Adrenal gland (tissue), 12 donors: ENCODE results near the gene LRRC8B. TPM values are rescaled to one million over a fixed set of nuclear protein-coding genes. Genes with fewer than 3 reads are reported as not detected.
A peak's percentile ranks its signal among the peaks of the same experiment; 100 is the strongest.

Experiments used
- DNase-seq, 7 donors: peaks; one replicate each; pipeline ENCODE4 v3.0.0-alpha.2; 2019 to 2020
- H3K27ac ChIP-seq, 5 donors: fragments of 200-600 bp; sonication (generic) in 4 of 5; 1 replicate in 3 of 5; 2 replicates in 2 of 5; pipeline versions ENCODE4 v1.5.1 to v1.8.0; 2016 to 2020; ENCODE audit warnings: mild to moderate bottlenecking in 1 of 5
- H3K27me3 ChIP-seq: fragments of 200-600 bp; 2 replicates; pipeline ENCODE4 v1.8.0; 2021
- H3K36me3 ChIP-seq, 2 donors: fragments of 200-600 bp; replicated peaks in 1 of 2; 1 replicate in 1 of 2; 2 replicates in 1 of 2; pipeline versions ENCODE4 v1.5.1 to v1.8.0; 2018 to 2022
- H3K4me1 ChIP-seq, 2 donors: fragments of 200-600 bp; replicated peaks in 1 of 2; 1 replicate in 1 of 2; 2 replicates in 1 of 2; pipeline versions ENCODE4 v1.5.1 to v1.8.0; 2018 to 2021
- H3K4me3 ChIP-seq, 4 donors: fragments of 200-600 bp; sonication (generic) in 3 of 4; one replicate each; pipeline ENCODE4 v1.5.1; 2016 to 2018
- H3K9me3 ChIP-seq, 3 donors: fragments of 200-600 bp; sonication (generic) in 1 of 3; replicated peaks in 1 of 3; 1 replicate in 2 of 3; 2 replicates in 1 of 3; pipeline versions ENCODE4 v1.5.1 to v1.8.0; 2016 to 2021
- CTCF ChIP-seq, 6 experiments: fragments of 450-650 bp in 4 of 6; fragments of 200-600 bp in 2 of 6; sonication (generic) in 1 of 6; IDR thresholded peaks; 1 replicate in 5 of 6; 2 replicates in 1 of 6; pipeline versions ENCODE4 v1.5.1 to v1.8.0; 2016 to 2021; ENCODE audit warnings: antibody characterized with exemption in 6 of 6, mild to moderate bottlenecking in 2 of 6, moderate library complexity in 1 of 6
- POLR2A ChIP-seq, 2 donors: fragments of 450-650 bp; IDR thresholded peaks; one replicate each; pipeline ENCODE4 v1.6.1; 2017; ENCODE audit warnings: antibody characterized with exemption in 2 of 2, mild to moderate bottlenecking in 2 of 2, moderate library complexity in 1 of 2
- WGBS, 4 donors: extraction: QIAGEN DNeasy Blood & Tissue Kit in 2 of 4; methylation state at CpG; one replicate each; pipeline versions ENCODE4 v1.1.5 to v1.1.7; 2013 to 2017; 5-methylcytosine and 5-hydroxymethylcytosine counted together
- intact Hi-C, 2 donors: fragments of 100-400 bp; cut with DNase I; formaldehyde crosslinking; loops; one replicate each; pipeline versions ENCODE4 v1.14.1 to v1.15.0; 2022 to 2023
- polyA plus RNA-seq, 3 donors: library from polyadenylated mRNA; stranded (reverse); fragments of 200-250 nt in 2 of 3; fragments of 350-450 nt in 1 of 3; fragmentation: Illumina TruSeq in 1 of 3; extraction: RNeasy Lipid Tissue Mini Kit (QIAGEN cat#74804) in 1 of 3; gene quantifications; one replicate each; pipeline ENCODE4 v1.2.3, GENCODE V29; 2013 to 2014
- total RNA-seq, 9 donors: library from RNA; depleted of rRNA in 4 of 9; stranded (reverse); fragments of >200 nt in 4 of 9; fragments of 120-200 nt in 1 of 9; fragmentation: NEBNext Ultra II Directional in 1 of 9; extraction: Animal tissue kit (Norgen Biotek cat#: 25700) in 1 of 9; gene quantifications; one replicate each; pipeline versions ENCODE4 v1.1.0 to v1.2.4, GENCODE V29; 2013 to 2023
- donor health status: healthy with polysubstance abuse.
- donor health status: Bipolar disorder and iron deficiency.
- donor health status: DM: yes; HTN: yes; CAD: no.
- donor health status: DM: no; HTN: no; CAD: no.
- donor health status: DM: no; HTN: no; CAD: no.
- donor health status: DM: yes; HTN: yes; CAD: no.

The LRRC8B gene
- total and polyA plus RNA-seq, 12 donors = 7.7 to 69.6 (median 39.1) TPM

GRCh38 chr1:89489047-89489729 lies 35.4 kb upstream of the LRRC8B start:
- 75 to 100% (median 77%) methylated on average over 1 to 2 of the region's 2 CpGs for WGBS, 4 donors

GRCh38 chr1:89490389-89490788 lies 34.2 kb upstream of the LRRC8B start:
- intact Hi-C loops = no loop called here
- H3K4me1 ChIP-seq = no peaks in the 10 kb centered on the region
- no peaks in the 10 kb centered on the region for H3K9me3 ChIP-seq
- H3K27ac ChIP-seq = no peak overlapping the region
- H3K4me3 ChIP-seq = no peak overlapping the region
- no peak for DNase-seq
- TF ChIP-seq CTCF (IDR thresholded peaks at IDR 0.05) (no peak), POLR2A (IDR thresholded peaks at IDR 0.05) (no peak)
- H3K36me3 ChIP-seq = no peaks in the 10 kb centered on the region
- 70 to 98% (median 88%) methylated on average over 3 of the region's 3 CpGs for WGBS, 4 donors
- no peaks in the 10 kb centered on the region for H3K27me3 ChIP-seq

More at GRCh38 chr1:89489047-89489729, 35.4 kb upstream of the LRRC8B start:
- no peak overlapping the region for H3K27ac ChIP-seq
- intact Hi-C loops = loop anchor here in 1 of 2 donors (10.0 kb wide), 1 partner anchor 276 kb away; no protein-coding TSS in a partner anchor
- H3K27me3 ChIP-seq = no peaks in the 10 kb centered on the region
- no peak for TF ChIP-seq CTCF (IDR thresholded peaks at IDR 0.05)
- TF ChIP-seq POLR2A (IDR thresholded peaks at IDR 0.05) = no peak
- DNase-seq = peak in 2 of 7 donors; percentile 8 to 14
- no peaks in the 10 kb centered on the region for H3K9me3 ChIP-seq
- no peaks in the 10 kb centered on the region for H3K4me1 ChIP-seq
- H3K4me3 ChIP-seq = no peak overlapping the region
- no peaks in the 10 kb centered on the region for H3K36me3 ChIP-seq

GRCh38 chr1:89499320-89499719 lies 25.3 kb upstream of the LRRC8B start:
- DNase-seq = no peak
- H3K27me3 ChIP-seq = no peaks in the 10 kb centered on the region
- no peaks in the 10 kb centered on the region for H3K36me3 ChIP-seq
- no peaks in the 10 kb centered on the region for H3K9me3 ChIP-seq
- no peak overlapping the region for H3K4me3 ChIP-seq
- 77 to 85% (median 81%) methylated on average over 6 of the region's 6 CpGs for WGBS, 4 donors
- H3K27ac ChIP-seq = no peak overlapping the region
- no peaks in the 10 kb centered on the region for H3K4me1 ChIP-seq
- intact Hi-C loops = no loop called here
- TF ChIP-seq CTCF (IDR thresholded peaks at IDR 0.05) (no peak), POLR2A (IDR thresholded peaks at IDR 0.05) (no peak)

- DNase-seq = no peak
- intact Hi-C loops = loop anchor here in 1 of 2 donors (10.0 kb wide), 1 partner anchor 273 kb away; no protein-coding TSS in a partner anchor
- WGBS, 4 donors = 67 to 83% (median 73%) methylated on average over 2 of the region's 2 CpGs
- no peak for TF ChIP-seq POLR2A (IDR thresholded peaks at IDR 0.05)
- no peak for TF ChIP-seq CTCF (IDR thresholded peaks at IDR 0.05)
- no peaks in the 10 kb centered on the region for H3K9me3 ChIP-seq
- H3K4me3 ChIP-seq = no peak overlapping the region
- H3K27ac ChIP-seq = no peak overlapping the region
- H3K27me3 ChIP-seq = no peaks in the 10 kb centered on the region
- no peaks in the 10 kb centered on the region for H3K4me1 ChIP-seq
- no peaks in the 10 kb centered on the region for H3K36me3 ChIP-seq
These were observed 22.6 kb upstream of the LRRC8B start for GRCh38 chr1:89502042-89502441.
